ENCODE measurements around the gene DNAJB6. TPM values are rescaled to one million over a fixed set of nuclear protein-coding genes. Genes with fewer than 3 reads are reported as not detected.

DNAJB6 gene
- total RNA-seq, 1 experiment from 2014 or later = 288 TPM

- TF ChIP-seq NR2C2 (CRISPR knock-in tag; IDR thresholded peaks at IDR 0.05) (no peak), SP1 (CRISPR knock-in tag; conservative IDR thresholded peaks at IDR 0.05) (no peak), ZNF317 (CRISPR knock-in tag; IDR thresholded peaks at IDR 0.05; ENCODE audit: borderline replicate concordance, low read depth) (no peak), ATF3 (CRISPR knock-in tag; conservative IDR thresholded peaks at IDR 0.05) (no peak), TEAD4 (CRISPR knock-in tag; IDR thresholded peaks at IDR 0.05) (no peak), ZSCAN18 (CRISPR knock-in tag; IDR thresholded peaks at IDR 0.05) (no peak), ZNF512 (CRISPR knock-in tag; IDR thresholded peaks at IDR 0.05; ENCODE audit: borderline replicate concordance) (no peak), ZNF671 (CRISPR knock-in tag; IDR thresholded peaks at IDR 0.05) (no peak)
- TF ChIP-seq, protein P1, sequence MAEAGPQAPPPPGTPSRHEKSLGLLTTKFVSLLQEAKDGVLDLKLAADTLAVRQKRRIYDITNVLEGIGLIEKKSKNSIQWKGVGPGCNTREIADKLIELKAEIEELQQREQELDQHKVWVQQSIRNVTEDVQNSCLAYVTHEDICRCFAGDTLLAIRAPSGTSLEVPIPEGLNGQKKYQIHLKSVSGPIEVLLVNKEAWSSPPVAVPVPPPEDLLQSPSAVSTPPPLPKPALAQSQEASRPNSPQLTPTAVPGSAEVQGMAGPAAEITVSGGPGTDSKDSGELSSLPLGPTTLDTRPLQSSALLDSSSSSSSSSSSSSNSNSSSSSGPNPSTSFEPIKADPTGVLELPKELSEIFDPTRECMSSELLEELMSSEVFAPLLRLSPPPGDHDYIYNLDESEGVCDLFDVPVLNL (CRISPR knock-in tag; IDR thresholded peaks at IDR 0.05; ENCODE audit: borderline replicate concordance, low read depth) = no peak
- TF ChIP-seq, protein P2, sequence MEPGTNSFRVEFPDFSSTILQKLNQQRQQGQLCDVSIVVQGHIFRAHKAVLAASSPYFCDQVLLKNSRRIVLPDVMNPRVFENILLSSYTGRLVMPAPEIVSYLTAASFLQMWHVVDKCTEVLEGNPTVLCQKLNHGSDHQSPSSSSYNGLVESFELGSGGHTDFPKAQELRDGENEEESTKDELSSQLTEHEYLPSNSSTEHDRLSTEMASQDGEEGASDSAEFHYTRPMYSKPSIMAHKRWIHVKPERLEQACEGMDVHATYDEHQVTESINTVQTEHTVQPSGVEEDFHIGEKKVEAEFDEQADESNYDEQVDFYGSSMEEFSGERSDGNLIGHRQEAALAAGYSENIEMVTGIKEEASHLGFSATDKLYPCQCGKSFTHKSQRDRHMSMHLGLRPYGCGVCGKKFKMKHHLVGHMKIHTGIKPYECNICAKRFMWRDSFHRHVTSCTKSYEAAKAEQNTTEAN (CRISPR knock-in tag; IDR thresholded peaks at IDR 0.05) = no peak
These were observed 125.0 kb downstream of the DNAJB6 start (continued) for GRCh38 chr7:157461573-157462418.

GRCh38 chr7:157462419-157462771 is 125.6 kb downstream of the DNAJB6 start:
- Mint-ChIP-seq H3K27me3 (ENCODE audit: low read depth) (peaks cover 21% of the 10 kb centered on the region), H3K27ac (no peak overlapping the region), H3K4me3 (no peak overlapping the region), H3K4me1 (peaks cover 15% of the 10 kb centered on the region), H3K9me3 (no peaks in the 10 kb centered on the region), H3K36me3 (no peaks in the 10 kb centered on the region)
- CTCF ChIA-PET = interaction anchor here (2.0 kb wide), 1 partner anchor 12 kb away, joined by 13 read pairs; no protein-coding TSS in a partner anchor
- POLR2A ChIA-PET = no interaction called here
- DNase-seq (ENCODE audit: low spot score) (no peak), ATAC-seq (no peak)
- no peak for TF ChIP-seq NFATC4 (CRISPR knock-in tag; IDR thresholded peaks at IDR 0.05)
- TF ChIP-seq, protein P3, sequence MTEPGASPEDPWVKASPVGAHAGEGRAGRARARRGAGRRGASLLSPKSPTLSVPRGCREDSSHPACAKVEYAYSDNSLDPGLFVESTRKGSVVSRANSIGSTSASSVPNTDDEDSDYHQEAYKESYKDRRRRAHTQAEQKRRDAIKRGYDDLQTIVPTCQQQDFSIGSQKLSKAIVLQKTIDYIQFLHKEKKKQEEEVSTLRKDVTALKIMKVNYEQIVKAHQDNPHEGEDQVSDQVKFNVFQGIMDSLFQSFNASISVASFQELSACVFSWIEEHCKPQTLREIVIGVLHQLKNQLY (CRISPR knock-in tag; IDR thresholded peaks at IDR 0.05) = no peak
- no peak for TF ChIP-seq HMGA2 (CRISPR knock-in tag; IDR thresholded peaks at IDR 0.05)
- no peak for TF ChIP-seq IRF2 (CRISPR knock-in tag; IDR thresholded peaks at IDR 0.05; ENCODE audit: borderline replicate concordance, low read depth)
- no peak for TF ChIP-seq ERG (CRISPR knock-in tag; IDR thresholded peaks at IDR 0.05)
- TF ChIP-seq GRHL2 (CRISPR knock-in tag; IDR thresholded peaks at IDR 0.05; ENCODE audit: insufficient replicate concordance, severe bottlenecking) = no peak

All from WTC11 (cell line).